Liver (tissue), 3 donors: ENCODE results near the gene KDM6A.

Experiments
- ATF3 ChIP-seq: IDR thresholded peaks from 2 replicates; pipeline ENCODE4 v1.6.1; 2016; ENCODE audit warnings: antibody characterized with exemption
- CTCF ChIP-seq: fragments of 150-350 bp; IDR thresholded peaks from 2 replicates; pipeline ENCODE4 v1.5.1; 2017; ENCODE audit warnings: improper control_type of control experiment, low read depth, low read length; ENCODE audit not compliant: missing input control
- EGR1 ChIP-seq, 2 donors: IDR thresholded peaks; 2 replicates each; pipeline ENCODE4 v1.6.1; 2016 to 2018; ENCODE audit warnings: antibody characterized with exemption in 2 of 2, low read depth in 2 of 2
- FOXA1 ChIP-seq: IDR thresholded peaks from 2 replicates; pipeline ENCODE4 v1.6.1; 2016; ENCODE audit warnings: antibody characterized with exemption
- GABPA ChIP-seq, 2 donors: IDR thresholded peaks in 1 of 2; conservative IDR thresholded peaks in 1 of 2; 2 replicates each; pipeline ENCODE4 v1.6.1; 2016; ENCODE audit warnings: antibody characterized with exemption in 2 of 2, mild to moderate bottlenecking in 1 of 2, moderate library complexity in 1 of 2
- JUND ChIP-seq, 2 donors: IDR thresholded peaks; 2 replicates each; pipeline ENCODE4 v1.6.1; 2016; ENCODE audit warnings: antibody characterized with exemption in 2 of 2
- MAX ChIP-seq: IDR thresholded peaks from 2 replicates; pipeline ENCODE4 v1.6.1; 2016; ENCODE audit warnings: antibody characterized with exemption
- NR2F2 ChIP-seq: IDR thresholded peaks from 2 replicates; pipeline ENCODE4 v1.6.1; 2016; ENCODE audit warnings: antibody characterized with exemption
- RAD21 ChIP-seq, 2 donors: IDR thresholded peaks; 2 replicates each; pipeline ENCODE4 v1.6.1; 2016; ENCODE audit warnings: antibody characterized with exemption in 2 of 2, mild to moderate bottlenecking in 2 of 2
- REST ChIP-seq: IDR thresholded peaks from 2 replicates; pipeline ENCODE4 v1.6.1; 2016; ENCODE audit warnings: antibody characterized with exemption, mild to moderate bottlenecking
- RXRA ChIP-seq, 2 donors: IDR thresholded peaks; 2 replicates each; pipeline ENCODE4 v1.6.1; 2017 to 2018; ENCODE audit warnings: antibody characterized with exemption in 2 of 2, mild to moderate bottlenecking in 1 of 2
- SP1 ChIP-seq: IDR thresholded peaks from 2 replicates; pipeline ENCODE4 v1.6.1; 2018; ENCODE audit warnings: antibody characterized with exemption, mild to moderate bottlenecking
- YY1 ChIP-seq: IDR thresholded peaks from 2 replicates; pipeline ENCODE4 v1.6.1; 2016; ENCODE audit warnings: antibody characterized with exemption, mild to moderate bottlenecking
- ZBTB33 ChIP-seq: IDR thresholded peaks from 2 replicates; pipeline ENCODE4 v1.6.1; 2016; ENCODE audit warnings: antibody characterized with exemption
- donor health status: healthy.
- donor health status: healthy.

- TF ChIP-seq JUND (IDR thresholded peaks at IDR 0.05) (no peak), RXRA (IDR thresholded peaks at IDR 0.05) (no peak), CTCF (no peak), RAD21 (IDR thresholded peaks at IDR 0.05) (no peak), ZBTB33 (no peak), GABPA (IDR thresholded peaks at IDR 0.05 in 1 of 2, conservative IDR thresholded peaks at IDR 0.05 in 1 of 2) (no peak), MAX (no peak), FOXA1 (no peak), NR2F2 (no peak), ATF3 (no peak), REST (no peak), EGR1 (IDR thresholded peaks at IDR 0.05; ENCODE audit: low read depth in 2 of 2) (no peak), YY1 (no peak), SP1 (no peak)
Observed at GRCh38 chrX:44974451-44974850, 101.5 kb downstream of the KDM6A start.
